KBM-7 (cell line): ENCODE measurements around the gene TAF8.

Experiments used
- DNase-seq: peaks from one replicate; pipeline ENCODE4 v3.0.0-alpha.2; 2015
- in situ Hi-C: fragments of 300-500 bp; cut with MboI; formaldehyde crosslinking; loops from 2 replicates; pipeline ENCODE4 v1.14.3; 2020; ENCODE audit warnings: low sequenced_read_pairs, low pct_unique_long_range_greater_than_20kb, mixed read lengths

TAF8 gene

GRCh38 chr6:42088101-42088591, 37.8 kb downstream of the TAF8 start:
- DNase-seq: no peak
- in situ Hi-C loops: no loop called here

DNA sequence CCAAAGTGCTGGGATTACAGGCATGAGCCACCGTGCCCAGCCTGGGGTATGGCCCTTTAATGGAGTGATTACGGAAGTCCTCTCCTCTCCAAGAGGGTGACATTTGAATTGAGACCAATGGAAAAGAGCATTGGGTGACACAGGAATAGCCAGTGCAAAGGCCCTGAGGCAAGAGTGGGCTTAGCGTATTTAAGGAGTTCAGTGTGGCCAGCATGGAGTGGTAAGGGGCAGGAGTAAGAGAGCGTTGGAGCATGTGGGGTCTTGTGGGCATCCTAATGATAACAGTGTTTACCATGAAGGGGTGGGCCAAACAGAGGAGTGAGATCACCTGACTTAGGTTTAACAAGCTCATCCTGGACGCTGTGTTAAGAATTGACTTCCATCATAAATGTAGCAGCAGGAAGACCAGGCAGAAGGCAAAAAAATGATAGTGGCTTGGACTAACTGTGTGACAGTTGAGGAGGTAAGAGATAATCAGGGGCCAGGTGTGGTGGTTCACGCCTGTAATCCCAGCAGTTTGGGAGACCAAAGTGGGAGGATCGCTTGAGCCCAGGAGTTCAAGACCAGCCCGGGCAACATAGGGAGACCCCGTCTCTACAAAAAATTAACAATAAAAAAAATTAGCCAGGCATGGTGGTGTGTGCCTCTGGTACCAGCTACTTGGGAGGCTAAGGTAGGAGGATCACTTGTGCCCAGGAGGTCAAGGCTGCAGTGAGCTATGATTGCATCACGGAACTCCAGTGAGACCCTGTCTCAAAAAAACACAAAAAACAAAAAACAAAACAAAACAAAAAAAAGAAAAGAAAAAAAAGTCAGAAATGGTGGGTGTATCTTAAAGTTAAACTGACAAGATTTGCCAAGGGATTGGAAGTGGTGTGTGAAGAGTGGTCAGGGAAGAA, 40.7 kb downstream of the TAF8 start:
- in situ Hi-C loops: no loop called here

GRCh38 chr6:42091718-42092023, 41.3 kb downstream of the TAF8 start:
- DNase-seq: no peak
- in situ Hi-C loops: no loop called here

More for the DNA sequence above, 40.7 kb downstream of the TAF8 start:
- DNase-seq: no peak

DNA sequence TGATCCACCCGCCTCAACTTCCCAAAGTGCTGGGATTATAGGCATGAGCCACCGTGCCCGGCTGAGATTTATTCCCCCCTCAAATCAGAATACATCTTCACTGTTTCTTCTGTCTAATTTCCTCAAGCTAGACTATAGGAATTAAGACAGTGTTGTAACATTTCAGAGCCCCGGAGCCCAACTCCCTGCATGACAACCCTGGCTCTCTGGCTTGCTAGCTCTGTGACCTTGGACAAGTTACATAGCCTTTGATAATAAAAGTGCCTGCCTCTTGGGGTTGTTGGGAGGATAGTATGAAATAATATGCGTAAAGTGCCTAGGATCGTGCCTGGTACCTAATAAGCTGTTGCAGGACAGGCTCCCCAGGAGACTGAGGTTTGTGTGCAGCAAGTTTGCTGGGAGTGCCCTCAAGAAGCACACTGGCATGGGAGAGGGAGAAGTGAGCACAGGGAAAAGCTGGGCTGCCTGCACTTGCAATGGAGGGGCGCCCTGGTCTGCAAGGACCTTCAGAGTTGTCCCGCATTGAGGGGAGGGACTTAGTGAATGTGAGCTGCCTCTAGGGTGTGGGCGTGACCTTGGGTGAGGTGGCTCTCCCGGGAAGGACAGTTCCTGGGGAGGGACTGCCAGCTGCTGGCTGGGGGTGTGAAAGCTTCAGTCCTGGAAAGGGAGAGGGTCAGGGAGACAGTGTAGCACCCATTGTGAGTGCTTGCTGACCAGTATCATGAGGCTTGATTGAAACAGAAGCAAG, 43.4 kb downstream of the TAF8 start:
- no peak for DNase-seq
- in situ Hi-C loops: no loop called here

DNA sequence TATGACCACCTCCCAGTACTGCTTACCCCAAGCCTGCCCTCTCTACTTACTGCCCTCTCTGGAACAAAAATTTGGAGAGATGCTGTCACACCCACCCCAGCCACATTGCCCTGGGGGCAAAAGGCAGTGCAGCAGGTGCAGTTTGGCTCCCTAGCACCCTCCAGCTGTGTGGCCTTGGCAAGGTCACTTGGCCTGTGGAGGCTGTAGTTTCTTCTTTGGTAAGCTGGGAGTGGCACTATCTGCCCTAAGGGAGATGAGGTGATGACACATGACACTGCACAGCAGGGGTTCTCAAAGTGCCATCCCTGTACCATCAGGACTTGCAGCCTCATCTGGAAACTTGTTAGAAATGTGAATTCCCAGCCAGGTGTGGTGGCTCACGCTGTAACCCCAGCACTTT, 44.8 kb downstream of the TAF8 start:
- DNase-seq: no peak
- in situ Hi-C loops: no loop called here

GRCh38 chr6:42095776-42096541, 45.6 kb downstream of the TAF8 start:
- in situ Hi-C loops: no loop called here
- no peak for DNase-seq

GRCh38 chr6:42099340-42100028, 49.2 kb downstream of the TAF8 start:
- DNase-seq: no peak
- in situ Hi-C loops: no loop called here

DNA sequence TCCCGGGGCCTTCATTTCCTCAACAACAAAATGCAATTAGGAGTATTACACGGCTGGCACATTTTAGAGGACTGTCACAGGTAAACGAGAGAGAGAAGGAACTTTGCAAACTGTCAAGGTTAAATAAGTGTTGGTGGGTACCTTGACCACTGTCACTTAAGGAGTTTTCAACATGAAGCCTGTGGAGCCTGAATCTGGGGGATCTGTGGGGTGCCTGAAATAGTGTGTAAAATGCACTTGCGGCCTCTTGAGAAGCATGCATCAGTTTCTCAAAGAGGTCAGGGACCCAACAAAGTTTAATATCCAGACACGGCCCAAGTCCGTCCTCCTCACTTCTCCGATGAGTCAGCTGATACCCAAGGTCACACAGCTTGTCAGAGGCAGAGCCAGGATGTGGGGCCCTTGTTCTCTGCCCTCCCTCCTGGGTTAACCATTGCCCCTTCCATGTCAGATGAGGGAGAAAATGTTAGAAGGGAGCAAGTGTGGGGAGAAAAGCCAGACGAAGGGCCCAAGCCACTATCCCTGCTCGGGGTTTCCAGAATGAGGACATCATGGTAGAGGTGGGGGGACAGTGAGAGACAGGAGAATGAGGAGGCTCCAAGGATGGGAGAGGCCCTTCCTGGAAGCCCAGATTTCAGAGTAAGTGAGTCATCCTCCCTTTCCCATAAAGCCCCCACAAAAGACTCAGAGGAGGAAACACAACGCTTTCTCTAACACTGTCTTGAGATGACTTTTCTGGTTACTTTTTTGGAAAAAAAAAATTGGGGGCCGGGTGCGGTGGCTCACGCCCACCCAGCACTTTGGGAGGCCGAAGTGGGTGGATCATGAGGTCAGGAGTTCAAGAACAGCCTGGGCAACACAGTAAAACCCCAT, 49.9 kb downstream of the TAF8 start:
- in situ Hi-C loops: no loop called here
- DNase-seq: no peak

GRCh38 chr6:42101186-42101657, 50.9 kb downstream of the TAF8 start:
- in situ Hi-C loops: no loop called here
- DNase-seq: no peak

GRCh38 chr6:42103216-42103615, 52.9 kb downstream of the TAF8 start:
- DNase-seq: no peak
- in situ Hi-C loops: no loop called here

- no peak for DNase-seq
- in situ Hi-C loops: no loop called here
These were observed 53.4 kb downstream of the TAF8 start for GRCh38 chr6:42103753-42104094.

DNA sequence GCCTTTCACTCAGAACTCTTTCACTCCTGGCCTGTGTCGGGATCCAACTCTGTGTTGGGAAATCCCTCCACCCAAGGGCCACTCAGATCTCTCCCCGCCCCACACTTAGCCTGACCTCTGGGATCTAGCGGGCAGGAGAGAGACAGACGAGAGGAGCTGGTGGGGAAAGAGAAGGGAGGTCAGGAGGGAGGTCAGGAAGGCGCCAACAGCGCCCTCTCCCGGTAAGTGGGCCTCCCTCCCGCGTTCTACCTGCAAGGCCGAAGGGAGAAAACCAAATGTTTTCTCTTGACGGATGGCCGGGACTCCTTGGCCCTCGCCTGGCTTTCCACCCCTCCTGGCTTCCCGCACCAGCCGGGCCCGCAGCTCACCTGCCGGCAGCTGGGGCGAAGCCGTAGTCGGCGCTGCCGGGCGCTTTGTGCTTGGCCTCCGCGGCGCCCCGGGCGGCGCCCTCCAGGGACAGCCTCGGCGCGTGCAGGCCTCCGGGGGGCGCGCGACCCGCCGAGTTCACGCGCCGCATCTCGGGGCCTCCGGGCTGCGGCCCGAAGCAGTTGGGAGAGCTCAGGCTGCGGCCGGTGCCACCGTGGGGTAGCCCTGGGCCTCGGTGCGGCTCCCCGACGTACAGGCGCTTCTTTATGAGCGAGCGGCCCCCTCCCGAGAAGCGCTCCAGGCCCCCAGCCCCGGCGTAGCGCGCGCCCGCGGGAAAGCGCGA, 53.9 kb downstream of the TAF8 start:
- in situ Hi-C loops: no loop called here
- DNase-seq: peak; percentile 97

GRCh38 chr6:42104804-42105125, 54.4 kb downstream of the TAF8 start:
- in situ Hi-C loops: no loop called here
- DNase-seq: no peak

- peak; percentile 17 for DNase-seq
- in situ Hi-C loops: no loop called here
These were observed 54.9 kb downstream of the TAF8 start for GRCh38 chr6:42105156-42105648.

DNA sequence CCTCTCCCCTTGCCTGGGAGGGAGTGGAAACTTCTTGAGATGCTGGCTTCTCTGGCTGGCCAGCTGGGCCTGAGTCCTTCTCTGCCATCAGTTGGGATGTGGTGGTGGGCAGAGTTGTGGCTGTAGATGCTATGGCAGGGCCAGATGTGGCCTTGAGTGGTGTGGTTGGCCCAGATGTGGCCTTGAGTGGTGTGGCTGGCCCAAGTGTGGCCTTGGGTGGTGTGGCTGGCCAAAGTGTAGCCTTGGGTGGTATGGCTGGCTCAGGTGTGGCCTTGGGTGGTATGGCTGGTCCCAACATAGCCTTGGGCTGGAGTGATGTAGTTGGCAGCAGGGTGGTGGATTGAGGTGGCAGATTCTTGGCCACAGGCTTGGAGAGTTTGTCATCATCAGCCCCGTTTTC, 55.4 kb downstream of the TAF8 start:
- no peak for DNase-seq
- in situ Hi-C loops: no loop called here

- no peak for DNase-seq
- in situ Hi-C loops: no loop called here
These were observed 56.0 kb downstream of the TAF8 start for GRCh38 chr6:42106112-42107023.

DNA sequence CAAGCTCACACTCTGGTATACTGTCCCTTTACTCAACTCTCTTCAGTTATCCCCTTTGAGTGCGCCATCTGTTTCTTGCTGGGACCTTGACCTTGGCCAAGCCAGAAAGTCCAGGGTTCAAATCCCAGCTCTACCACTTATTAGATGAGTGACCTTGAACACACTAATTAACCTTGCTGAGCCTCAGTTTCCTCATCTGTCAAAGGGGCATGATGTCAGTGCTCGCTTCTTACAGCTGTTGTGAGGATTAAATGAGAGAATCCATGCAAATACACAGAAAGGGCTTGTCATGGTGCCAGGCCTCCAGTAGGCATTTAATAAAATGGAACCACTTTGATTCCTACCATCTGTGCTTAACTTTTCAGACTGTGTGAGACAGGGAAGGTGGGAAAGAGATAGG, 57.7 kb downstream of the TAF8 start:
- in situ Hi-C loops: no loop called here
- no peak for DNase-seq
